H9 (cell line): ENCODE data around the gene APLF. TPM values are rescaled to one million over a fixed set of nuclear protein-coding genes. Genes with fewer than 3 reads are reported as not detected.
"Not testable (repeated sequence)": the region's sequence is repeated elsewhere in the genome, so short reads cannot be mapped to it uniquely, and the experiment has no call there.

Experiments
- DNase-seq: peaks from one replicate; pipeline ENCODE4 v3.0.0-alpha.2; 2017
- H2AFZ ChIP-seq: one replicate; pipeline ENCODE4 v1.6.1; 2013; ENCODE audit warnings: mild to moderate bottlenecking, low read length, control low read depth, moderate library complexity
- H2AK5ac ChIP-seq: 2 replicates; pipeline ENCODE4 v1.6.1; 2013; ENCODE audit warnings: low read length, control low read depth, mixed read lengths; ENCODE audit not compliant: insufficient read length
- H2BK120ac ChIP-seq: one replicate; pipeline ENCODE4 v1.6.1; 2013; ENCODE audit warnings: low read depth, mild to moderate bottlenecking, low read length, control low read depth, inconsistent platforms; ENCODE audit not compliant: poor library complexity, severe bottlenecking
- H2BK12ac ChIP-seq: 2 replicates; pipeline ENCODE4 v1.6.1; 2013; ENCODE audit warnings: low read length, control low read depth, mixed read lengths, low read depth; ENCODE audit not compliant: insufficient read length
- H2BK15ac ChIP-seq: 2 replicates; pipeline ENCODE4 v1.6.1; 2013; ENCODE audit warnings: low read depth, low read length, control low read depth
- H2BK20ac ChIP-seq: one replicate; pipeline ENCODE4 v1.6.1; 2013; ENCODE audit warnings: low read depth, mild to moderate bottlenecking, low read length, control low read depth, inconsistent platforms; ENCODE audit not compliant: poor library complexity, severe bottlenecking
- H2BK5ac ChIP-seq: 2 replicates; pipeline ENCODE4 v1.6.1; 2013; ENCODE audit warnings: low read length, control low read depth, mixed read lengths; ENCODE audit not compliant: insufficient read length
- H3K14ac ChIP-seq: 2 replicates; pipeline ENCODE4 v1.6.1; 2013; ENCODE audit warnings: low read length, control low read depth; ENCODE audit not compliant: insufficient read depth
- H3K18ac ChIP-seq: 2 replicates; pipeline ENCODE4 v1.6.1; 2013; ENCODE audit warnings: low read depth, mild to moderate bottlenecking, mixed read lengths, low read length, control low read depth; ENCODE audit not compliant: insufficient read length
- H3K23ac ChIP-seq: 2 replicates; pipeline ENCODE4 v1.6.1; 2013; ENCODE audit warnings: low read length, control low read depth, mixed read lengths, low read depth; ENCODE audit not compliant: insufficient read length
- H3K23me2 ChIP-seq: 2 replicates; pipeline ENCODE4 v1.6.1; 2013; ENCODE audit warnings: low read depth, mild to moderate bottlenecking, mixed read lengths, low read length, control low read depth; ENCODE audit not compliant: insufficient read length, poor library complexity, severe bottlenecking
- H3K27ac ChIP-seq: 2 replicates; pipeline ENCODE4 v1.5.1; 2013; ENCODE audit warnings: low read length, control low read depth, mixed read lengths, low read depth; ENCODE audit not compliant: insufficient read length
- H3K27me3 ChIP-seq: 2 replicates; pipeline ENCODE4 v1.6.1; 2013; ENCODE audit warnings: low read length, control low read depth, inconsistent platforms; ENCODE audit not compliant: insufficient read depth
- H3K4ac ChIP-seq: 2 replicates; pipeline ENCODE4 v1.6.1; 2013; ENCODE audit warnings: low read depth, mild to moderate bottlenecking, control low read depth, inconsistent platforms, low read length, moderate library complexity
- H3K4me1 ChIP-seq: 2 replicates; pipeline ENCODE4 v1.6.1; 2013; ENCODE audit warnings: low read length, control low read depth, inconsistent platforms; ENCODE audit not compliant: insufficient read depth
- H3K4me2 ChIP-seq: 2 replicates; pipeline ENCODE4 v1.6.1; 2013; ENCODE audit warnings: low read length, control low read depth, mixed read lengths; ENCODE audit not compliant: insufficient read length, insufficient read depth
- H3K56ac ChIP-seq: 2 replicates; pipeline ENCODE4 v1.6.1; 2013; ENCODE audit warnings: low read depth, mild to moderate bottlenecking, mixed read lengths, low read length, control low read depth; ENCODE audit not compliant: insufficient read length
- H3K79me1 ChIP-seq: 2 replicates; pipeline ENCODE4 v1.6.1; 2013; ENCODE audit warnings: low read depth, mild to moderate bottlenecking, moderate library complexity, low read length, control low read depth, inconsistent platforms; ENCODE audit not compliant: insufficient read depth, poor library complexity, severe bottlenecking
- H3K79me2 ChIP-seq: 2 replicates; pipeline ENCODE4 v1.6.1; 2013; ENCODE audit warnings: low read length, control low read depth, inconsistent platforms; ENCODE audit not compliant: insufficient read depth
- H3K9ac ChIP-seq: 2 replicates; pipeline ENCODE4 v1.6.1; 2013; ENCODE audit warnings: low read length, control low read depth, mixed read lengths; ENCODE audit not compliant: insufficient read length; ENCODE audit errors: extremely low read depth
- H3K9me3 ChIP-seq: one replicate; pipeline ENCODE4 v1.6.1; 2013; ENCODE audit warnings: low read depth, low read length, inconsistent platforms; ENCODE audit not compliant: control insufficient read depth
- H3T11ph ChIP-seq: one replicate; pipeline ENCODE4 v1.6.1; 2013; ENCODE audit warnings: mild to moderate bottlenecking, low read length, control low read depth, inconsistent platforms
- H4K20me1 ChIP-seq: one replicate; pipeline ENCODE4 v1.6.1; 2013; ENCODE audit not compliant: control insufficient read depth, insufficient read length, insufficient read depth
- H4K5ac ChIP-seq: 2 replicates; pipeline ENCODE4 v1.6.1; 2013; ENCODE audit warnings: low read depth, mild to moderate bottlenecking, mixed read lengths, low read length, control low read depth; ENCODE audit not compliant: insufficient read length
- H4K8ac ChIP-seq: replicated peaks from 2 replicates; pipeline ENCODE4 v1.6.1; 2013; ENCODE audit warnings: low read length, control low read depth, mixed read lengths, low read depth; ENCODE audit not compliant: insufficient read length
- H4K91ac ChIP-seq: 2 replicates; pipeline ENCODE4 v1.6.1; 2013; ENCODE audit warnings: low read depth, mild to moderate bottlenecking, moderate library complexity, mixed read lengths, low read length, control low read depth; ENCODE audit not compliant: insufficient read length
- H3K27ac Mint-ChIP-seq, 3 experiments: 2 replicates in 2 of 3; 3 replicates in 1 of 3; pipeline ENCODE4 v1.8.0; 2020 to 2021; ENCODE audit warnings: mixed read lengths in 3 of 3, mild to moderate bottlenecking in 1 of 3, moderate library complexity in 1 of 3
- H3K27me3 Mint-ChIP-seq: 2 replicates; pipeline ENCODE4 v1.8.0; 2021; ENCODE audit warnings: low read depth, mild to moderate bottlenecking, moderate library complexity, mixed read lengths
- H3K36me3 Mint-ChIP-seq, 3 experiments: 2 replicates in 2 of 3; 3 replicates in 1 of 3; pipeline ENCODE4 v1.8.0; 2020 to 2021; ENCODE audit warnings: low read depth in 3 of 3, mixed read lengths in 3 of 3; ENCODE audit not compliant: insufficient read depth in 1 of 3
- H3K4me1 Mint-ChIP-seq, 2 experiments: 2 replicates each; pipeline ENCODE4 v1.8.0; 2020; ENCODE audit warnings: mixed read lengths in 2 of 2
- H3K4me3 Mint-ChIP-seq, 2 experiments: 2 replicates in 1 of 2; 3 replicates in 1 of 2; pipeline ENCODE4 v1.8.0; 2020 to 2021; ENCODE audit warnings: mild to moderate bottlenecking in 2 of 2, mixed read lengths in 2 of 2, moderate library complexity in 1 of 2
- H3K9me3 Mint-ChIP-seq, 2 experiments: 2 replicates in 1 of 2; 3 replicates in 1 of 2; pipeline ENCODE4 v1.8.0; 2020; ENCODE audit warnings: mild to moderate bottlenecking in 2 of 2, mixed read lengths in 2 of 2, moderate library complexity in 1 of 2
- WGBS: extraction: QIAGEN DNeasy Blood & Tissue Kit; methylation state at CpG from one replicate; pipeline ENCODE4 v1.1.7; 2013; ENCODE audit warnings: missing lambda C conversion rate, low lambda C conversion rate, mixed read lengths; ENCODE audit not compliant: insufficient read length; ENCODE audit errors: extremely low coverage; 5-methylcytosine and 5-hydroxymethylcytosine counted together
- total RNA-seq: library from RNA; stranded (reverse); gene quantifications from 2 replicates; pipeline ENCODE4 v1.2.1, GENCODE V29; 2021
- TF ChIP-seq, protein P1 (sequence below): fragments of 200-600 bp; sonication (generic); conservative IDR thresholded peaks from 3 replicates; pipeline ENCODE4 v1.8.0; 2021; ENCODE audit warnings: antibody characterized with exemption, mild to moderate bottlenecking

Gene APLF
- total RNA-seq, 1 experiment from 2014 or later: 3.7 TPM

DNA sequence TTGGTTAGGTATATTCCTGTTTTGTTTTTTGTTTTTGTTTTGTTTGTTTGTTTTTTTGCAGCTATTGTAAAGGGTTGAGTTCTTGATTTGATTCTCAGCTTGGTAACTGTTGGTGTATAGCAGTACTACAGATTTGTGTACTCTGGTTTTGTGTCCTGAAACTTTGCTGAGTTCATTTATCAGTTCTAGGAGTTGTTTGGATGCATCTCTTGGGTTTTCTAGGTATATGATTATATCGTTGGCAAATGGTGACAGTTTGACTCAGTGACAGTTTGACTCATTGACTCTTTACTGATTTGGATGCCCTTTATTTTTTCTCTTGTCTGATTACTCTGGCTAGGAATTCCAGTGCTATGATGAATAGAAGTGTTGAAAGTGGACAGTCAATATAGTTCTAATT, 53.7 kb downstream of the APLF start:
- Mint-ChIP-seq H3K4me1 (no peaks in the 10 kb centered on the region), H3K27me3 (no peaks in the 10 kb centered on the region), H3K4me3 (no peak overlapping the region), H3K9me3 (no peaks in the 10 kb centered on the region), H3K27ac (no peak overlapping the region), H3K36me3 (peaks cover 2 to 3% (median 2%) of the 10 kb centered on the region in 3 experiments; a peak in 5 of 7 replicates)
- no peaks in the 10 kb centered on the region for H3K79me1 ChIP-seq
- DNase-seq: no peak
- H2BK5ac ChIP-seq: no peak overlapping the region
- no CpG with 5 or more reads among the region's 1 CpG for WGBS
- H3K18ac ChIP-seq: no peak overlapping the region
- no peaks in the 10 kb centered on the region for H3K23me2 ChIP-seq
- H3K4me2 ChIP-seq: no peak overlapping the region
- H3K27ac ChIP-seq: no peak overlapping the region
- TF ChIP-seq, protein P1, sequence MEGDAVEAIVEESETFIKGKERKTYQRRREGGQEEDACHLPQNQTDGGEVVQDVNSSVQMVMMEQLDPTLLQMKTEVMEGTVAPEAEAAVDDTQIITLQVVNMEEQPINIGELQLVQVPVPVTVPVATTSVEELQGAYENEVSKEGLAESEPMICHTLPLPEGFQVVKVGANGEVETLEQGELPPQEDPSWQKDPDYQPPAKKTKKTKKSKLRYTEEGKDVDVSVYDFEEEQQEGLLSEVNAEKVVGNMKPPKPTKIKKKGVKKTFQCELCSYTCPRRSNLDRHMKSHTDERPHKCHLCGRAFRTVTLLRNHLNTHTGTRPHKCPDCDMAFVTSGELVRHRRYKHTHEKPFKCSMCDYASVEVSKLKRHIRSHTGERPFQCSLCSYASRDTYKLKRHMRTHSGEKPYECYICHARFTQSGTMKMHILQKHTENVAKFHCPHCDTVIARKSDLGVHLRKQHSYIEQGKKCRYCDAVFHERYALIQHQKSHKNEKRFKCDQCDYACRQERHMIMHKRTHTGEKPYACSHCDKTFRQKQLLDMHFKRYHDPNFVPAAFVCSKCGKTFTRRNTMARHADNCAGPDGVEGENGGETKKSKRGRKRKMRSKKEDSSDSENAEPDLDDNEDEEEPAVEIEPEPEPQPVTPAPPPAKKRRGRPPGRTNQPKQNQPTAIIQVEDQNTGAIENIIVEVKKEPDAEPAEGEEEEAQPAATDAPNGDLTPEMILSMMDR: no peak
- H3K23ac ChIP-seq: no peak overlapping the region
- no peaks in the 10 kb centered on the region for H4K20me1 ChIP-seq
- H2BK120ac ChIP-seq: no peak overlapping the region
- no peak overlapping the region for H2AK5ac ChIP-seq
- no peaks in the 10 kb centered on the region for H3K4me1 ChIP-seq
- H3K79me2 ChIP-seq: no peaks in the 10 kb centered on the region
- H3K9ac ChIP-seq: no peak overlapping the region
- H2BK12ac ChIP-seq: no peak overlapping the region
- no peak overlapping the region for H4K91ac ChIP-seq
- H3K27me3 ChIP-seq: no peaks in the 10 kb centered on the region
- no peak overlapping the region for H2BK15ac ChIP-seq
- no peak overlapping the region for H4K5ac ChIP-seq
- H3K14ac ChIP-seq: no peak overlapping the region
- H4K8ac ChIP-seq: no peak overlapping the region
- no peak overlapping the region for H2BK20ac ChIP-seq
- no peak overlapping the region for H2AFZ ChIP-seq
- H3T11ph ChIP-seq: no peak overlapping the region
- no peak overlapping the region for H3K56ac ChIP-seq
- H3K9me3 ChIP-seq: no peaks in the 10 kb centered on the region
- H3K4ac ChIP-seq: no peak overlapping the region

DNA sequence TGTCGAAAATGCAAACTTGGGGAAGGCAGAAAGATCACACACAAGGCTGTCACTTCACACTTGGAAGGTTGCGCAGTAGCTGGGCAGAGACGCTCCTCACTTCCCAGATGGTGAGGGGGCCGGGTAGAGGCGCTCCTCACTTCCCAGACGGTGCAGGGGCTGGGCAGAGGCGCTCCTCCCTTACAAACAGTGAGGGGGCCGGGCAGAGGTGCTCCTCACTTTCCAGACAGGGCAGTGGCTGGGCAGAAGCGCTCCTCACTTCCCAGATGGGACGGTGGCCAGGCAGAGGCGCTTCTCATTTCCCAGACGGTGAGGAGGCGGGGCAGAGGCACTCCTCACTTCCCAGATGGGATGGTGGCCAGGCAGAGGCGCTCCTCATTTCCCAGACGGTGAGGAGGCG, 59.6 kb downstream of the APLF start:
- not testable (repeated sequence) for H3K27ac Mint-ChIP-seq, H3K4me2 ChIP-seq, H2AK5ac ChIP-seq, H3K9ac ChIP-seq, H3T11ph ChIP-seq, H3K18ac ChIP-seq, H2AFZ ChIP-seq, H2BK15ac ChIP-seq, H3K9me3 ChIP-seq, H2BK5ac ChIP-seq, H3K23me2 ChIP-seq, DNase-seq, H4K8ac ChIP-seq, H3K27me3 Mint-ChIP-seq, H3K4me1 ChIP-seq, H3K79me2 ChIP-seq, H3K27me3 ChIP-seq, H2BK12ac ChIP-seq, H4K5ac ChIP-seq, H2BK20ac ChIP-seq, H3K14ac ChIP-seq, H3K4me1 Mint-ChIP-seq, H3K27ac ChIP-seq, H3K23ac ChIP-seq, H4K91ac ChIP-seq, H3K79me1 ChIP-seq, H3K4me3 Mint-ChIP-seq, H3K56ac ChIP-seq, H3K4ac ChIP-seq, H4K20me1 ChIP-seq, H2BK120ac ChIP-seq
- Mint-ChIP-seq H3K36me3 (peaks cover 10 to 27% (median 18%) of the 10 kb centered on the region in 3 experiments; a peak in 6 of 7 replicates), H3K9me3 (peaks cover 0 to 11% of the 10 kb centered on the region in 2 experiments; a peak in 2 of 5 replicates)
- WGBS: no CpG with 5 or more reads among the region's 16 CpGs
